Activated CD8-positive, alpha-beta memory T cell treated with anti-CD3 and anti-CD28 coated beads, Interleukin-2, amount 50 U/mL, for 1 hour (primary cell): ENCODE measurements around the gene ZNF787.
A peak's percentile ranks its signal among the peaks of the same experiment; 100 is the strongest.
"Not testable (repeated sequence)": the region's sequence is repeated elsewhere in the genome, so short reads cannot be mapped to it uniquely, and the experiment has no call there.

ENCODE experiments used
- DNase-seq: peaks from one replicate; pipeline ENCODE4 v3.0.0-alpha.2; 2020; ENCODE audit errors: extremely low read depth

Gene ZNF787

GRCh38 chr19:56121180-56122167 is at the start of gene ZNF787:
Gene ZNF787 (minus strand): TSS chr19:56121295. CDS start chr19:56103217, 18,078 bp downstream.
- DNase-seq, result peak; percentile 86

GRCh38 chr19:56170261-56170660 is 49.2 kb upstream of the ZNF787 start:
- no peak for DNase-seq

- DNase-seq, result no peak
These were observed 46.0 kb upstream of the ZNF787 start for GRCh38 chr19:56167064-56167578.

GRCh38 chr19:56163097-56163496 is 42.0 kb upstream of the ZNF787 start:
- DNase-seq, result no peak

GRCh38 chr19:56162258-56162657 is 41.2 kb upstream of the ZNF787 start:
- DNase-seq, result no peak

GRCh38 chr19:56161534-56161933 is 40.4 kb upstream of the ZNF787 start:
- no peak for DNase-seq

- DNase-seq, result no peak
These were observed 38.7 kb upstream of the ZNF787 start for GRCh38 chr19:56159622-56160271.

GRCh38 chr19:56159009-56159559 is 38.0 kb upstream of the ZNF787 start:
- DNase-seq, result no peak

GRCh38 chr19:56158170-56158757 is 37.2 kb upstream of the ZNF787 start:
- no peak for DNase-seq

GRCh38 chr19:56156768-56157167 is 35.7 kb upstream of the ZNF787 start:
- no peak for DNase-seq

GRCh38 chr19:56155124-56155687 is 34.1 kb upstream of the ZNF787 start:
- DNase-seq, result no peak

GRCh38 chr19:56153507-56153906 is 32.4 kb upstream of the ZNF787 start:
- no peak for DNase-seq

GRCh38 chr19:56152644-56153043 is 31.5 kb upstream of the ZNF787 start:
- DNase-seq, result no peak

GRCh38 chr19:56150358-56150757 is 29.3 kb upstream of the ZNF787 start:
- DNase-seq, result no peak

GRCh38 chr19:56149656-56150038 is 28.6 kb upstream of the ZNF787 start:
- no peak for DNase-seq

- not testable (repeated sequence) for DNase-seq
These were observed 28.0 kb upstream of the ZNF787 start for GRCh38 chr19:56148955-56149655.

- no peak for DNase-seq
These were observed 27.0 kb upstream of the ZNF787 start for GRCh38 chr19:56148096-56148495.

GRCh38 chr19:56147307-56147706 is 26.2 kb upstream of the ZNF787 start:
- no peak for DNase-seq

GRCh38 chr19:56146904-56147303 is 25.8 kb upstream of the ZNF787 start:
- no peak for DNase-seq

GRCh38 chr19:56145698-56146097 is 24.6 kb upstream of the ZNF787 start:
- DNase-seq, result no peak

- no peak for DNase-seq
These were observed 23.7 kb upstream of the ZNF787 start for GRCh38 chr19:56144831-56145230.
